Esophagus squamous epithelium (tissue), 5 donors: ENCODE results near the gene ENPP3. TPM values are rescaled to one million over a fixed set of nuclear protein-coding genes. Genes with fewer than 3 reads are reported as not detected.

Experiments used
- DNase-seq: peaks from one replicate; lab custom pipeline; 2025; lab: John Stamatoyannopoulos, UW
- H3K27ac ChIP-seq, 4 donors: fragments of 200-600 bp; sonication (generic); one replicate each; pipeline ENCODE4 v1.5.1; 2016 to 2019; ENCODE audit warnings: mild to moderate bottlenecking in 1 of 4
- H3K27me3 ChIP-seq, 4 donors: fragments of 200-600 bp; sonication (generic); 1 replicate in 3 of 4; 2 replicates in 1 of 4; pipeline versions ENCODE4 v1.5.1 to v1.6.0; 2017 to 2021; ENCODE audit warnings: antibody characterized with exemption in 1 of 4
- H3K36me3 ChIP-seq, 3 donors: fragments of 200-600 bp; sonication (generic); one replicate each; pipeline ENCODE4 v1.5.1; 2016 to 2019
- H3K4me1 ChIP-seq, 3 donors: fragments of 200-600 bp; sonication (generic); one replicate each; pipeline ENCODE4 v1.5.1; 2017 to 2019
- H3K4me3 ChIP-seq, 4 donors: fragments of 200-600 bp; sonication (generic); 1 replicate in 3 of 4; 2 replicates in 1 of 4; pipeline ENCODE4 v1.5.1; 2016 to 2019; ENCODE audit warnings: mild to moderate bottlenecking in 2 of 4, moderate library complexity in 1 of 4
- H3K9me3 ChIP-seq, 3 donors: fragments of 200-600 bp; sonication (generic); one replicate each; pipeline ENCODE4 v1.5.1; 2016 to 2019
- POLR2A ChIP-seq, 4 donors: fragments of 450-650 bp; IDR thresholded peaks; one replicate each; pipeline ENCODE4 v1.6.1; 2017; ENCODE audit warnings: antibody characterized with exemption in 4 of 4, mild to moderate bottlenecking in 4 of 4, moderate library complexity in 3 of 4
- WGBS, 2 donors: methylation state at CpG; one replicate each; pipeline ENCODE4 v1.1.5; 2018; 5-methylcytosine and 5-hydroxymethylcytosine counted together
- intact Hi-C: fragments of 100-400 bp; cut with DNase I; formaldehyde crosslinking; loops from one replicate; pipeline ENCODE4 v1.15.0; 2022
- total RNA-seq, 4 donors: library from RNA; depleted of rRNA; stranded (reverse); fragments of >200 nt; gene quantifications; one replicate each; pipeline ENCODE4 v1.1.0, GENCODE V29; 2016
- TF ChIP-seq, protein P1 (sequence below), 6 experiments: fragments of 450-650 bp in 4 of 6; fragments of 200-600 bp in 2 of 6; sonication (generic) in 2 of 6; IDR thresholded peaks; one replicate each; pipeline ENCODE4 v1.5.1; 2016 to 2019; ENCODE audit warnings: antibody characterized with exemption in 6 of 6, mild to moderate bottlenecking in 4 of 6, moderate library complexity in 4 of 6
- donor health status: DM: yes; HTN: yes; CAD: no.

ENPP3 gene
- total RNA-seq, 4 donors from 2014 or later, result 0.06 to 2.3 (median 0.17) TPM

DNA sequence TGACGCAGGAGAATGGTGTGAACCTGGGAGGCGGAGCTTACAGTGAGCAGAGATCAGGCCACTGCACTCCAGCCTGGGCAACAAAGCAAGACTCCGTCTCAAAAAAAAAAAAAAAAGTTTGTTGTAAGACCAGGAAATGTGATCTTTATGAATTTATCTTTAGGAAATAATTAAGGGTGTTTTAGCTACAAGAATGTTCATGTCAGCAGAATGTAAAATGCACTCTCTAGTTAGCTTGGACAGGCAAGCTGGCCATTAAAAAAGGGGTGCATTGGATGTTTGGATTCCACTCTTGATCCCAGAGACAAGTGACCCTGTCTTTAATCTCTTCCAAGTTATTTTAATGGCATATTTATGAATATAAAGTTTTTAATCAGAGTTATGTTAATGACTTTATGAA lies 19.6 kb downstream of the ENPP3 start:
- 90 to 93% methylated on average over 3 of the region's 3 CpGs for WGBS, 2 donors
- TF ChIP-seq, protein P1, sequence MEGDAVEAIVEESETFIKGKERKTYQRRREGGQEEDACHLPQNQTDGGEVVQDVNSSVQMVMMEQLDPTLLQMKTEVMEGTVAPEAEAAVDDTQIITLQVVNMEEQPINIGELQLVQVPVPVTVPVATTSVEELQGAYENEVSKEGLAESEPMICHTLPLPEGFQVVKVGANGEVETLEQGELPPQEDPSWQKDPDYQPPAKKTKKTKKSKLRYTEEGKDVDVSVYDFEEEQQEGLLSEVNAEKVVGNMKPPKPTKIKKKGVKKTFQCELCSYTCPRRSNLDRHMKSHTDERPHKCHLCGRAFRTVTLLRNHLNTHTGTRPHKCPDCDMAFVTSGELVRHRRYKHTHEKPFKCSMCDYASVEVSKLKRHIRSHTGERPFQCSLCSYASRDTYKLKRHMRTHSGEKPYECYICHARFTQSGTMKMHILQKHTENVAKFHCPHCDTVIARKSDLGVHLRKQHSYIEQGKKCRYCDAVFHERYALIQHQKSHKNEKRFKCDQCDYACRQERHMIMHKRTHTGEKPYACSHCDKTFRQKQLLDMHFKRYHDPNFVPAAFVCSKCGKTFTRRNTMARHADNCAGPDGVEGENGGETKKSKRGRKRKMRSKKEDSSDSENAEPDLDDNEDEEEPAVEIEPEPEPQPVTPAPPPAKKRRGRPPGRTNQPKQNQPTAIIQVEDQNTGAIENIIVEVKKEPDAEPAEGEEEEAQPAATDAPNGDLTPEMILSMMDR (IDR thresholded peaks at IDR 0.05), result no peak
- TF ChIP-seq POLR2A (IDR thresholded peaks at IDR 0.05), result no peak
- intact Hi-C loops, result no loop called here

DNA sequence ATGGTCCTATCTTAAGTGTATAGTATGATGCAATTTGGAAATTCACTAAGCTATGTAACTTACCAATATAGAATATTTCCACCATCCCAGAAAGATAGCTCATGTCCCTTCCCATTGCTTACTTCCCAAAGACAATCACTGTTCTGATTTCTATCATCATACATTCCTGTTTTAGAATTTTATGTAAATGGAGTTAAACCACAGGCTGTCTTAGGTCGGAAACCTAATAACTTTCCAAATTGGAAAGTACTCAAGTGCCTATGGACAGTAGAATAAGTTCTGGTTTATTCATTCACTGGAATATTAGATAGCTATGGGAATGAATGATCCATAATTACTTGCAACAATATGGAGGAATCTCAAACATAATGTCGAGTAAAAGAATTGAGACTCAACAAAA lies 20.1 kb downstream of the ENPP3 start:
- intact Hi-C loops, result no loop called here
- TF ChIP-seq, protein P1 (IDR thresholded peaks at IDR 0.05), result no peak
- no peak for TF ChIP-seq POLR2A (IDR thresholded peaks at IDR 0.05)
- 80 to 88% methylated on average over 2 of the region's 2 CpGs for WGBS, 2 donors
- H3K27ac ChIP-seq, result no peak overlapping the region
- no peaks in the 10 kb centered on the region for H3K36me3 ChIP-seq
- no peaks in the 10 kb centered on the region for H3K9me3 ChIP-seq
- H3K4me1 ChIP-seq, result no peaks in the 10 kb centered on the region
- H3K27me3 ChIP-seq, result no peaks in the 10 kb centered on the region
- DNase-seq, result no peak
- H3K4me3 ChIP-seq, result no peak overlapping the region

More for the DNA sequence above, 19.6 kb downstream of the ENPP3 start:
- H3K9me3 ChIP-seq, result no peaks in the 10 kb centered on the region
- H3K36me3 ChIP-seq, result no peaks in the 10 kb centered on the region
- no peaks in the 10 kb centered on the region for H3K27me3 ChIP-seq
- H3K4me3 ChIP-seq, result no peak overlapping the region
- no peaks in the 10 kb centered on the region for H3K4me1 ChIP-seq
- no peak for DNase-seq
- H3K27ac ChIP-seq, result no peak overlapping the region

DNA sequence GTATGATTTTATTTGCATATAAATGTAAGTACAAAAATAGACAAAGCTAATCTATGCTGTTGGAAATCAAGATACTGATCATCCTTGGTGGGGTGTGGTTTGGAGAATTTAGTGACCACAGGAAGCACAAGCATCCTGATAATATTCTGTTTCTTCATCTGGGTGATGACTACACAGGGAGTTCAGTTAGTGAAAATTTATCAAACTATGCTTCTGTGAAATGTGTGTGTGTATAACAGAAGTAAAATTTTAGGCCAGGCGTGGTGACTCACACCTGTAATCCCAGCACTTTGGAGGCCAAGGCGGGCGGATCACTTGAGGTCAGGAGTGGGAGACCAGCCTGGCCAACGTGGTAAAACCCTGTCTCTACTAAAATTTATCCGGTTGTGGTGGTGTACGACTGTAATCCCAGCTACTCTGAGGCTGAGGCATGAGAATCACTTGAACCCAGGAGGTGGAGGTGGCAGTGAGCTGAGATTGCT lies 20.6 kb downstream of the ENPP3 start:
- no peak for DNase-seq
- no peak overlapping the region for H3K27ac ChIP-seq
- H3K4me1 ChIP-seq, result no peaks in the 10 kb centered on the region
- H3K36me3 ChIP-seq, result no peaks in the 10 kb centered on the region
- no peak for TF ChIP-seq POLR2A (IDR thresholded peaks at IDR 0.05)
- TF ChIP-seq, protein P1 (IDR thresholded peaks at IDR 0.05), result no peak
- no peak overlapping the region for H3K4me3 ChIP-seq
- intact Hi-C loops, result no loop called here
- 69 to 70% methylated on average over 6 of the region's 6 CpGs for WGBS, 2 donors
- no peaks in the 10 kb centered on the region for H3K9me3 ChIP-seq
- no peaks in the 10 kb centered on the region for H3K27me3 ChIP-seq

DNA sequence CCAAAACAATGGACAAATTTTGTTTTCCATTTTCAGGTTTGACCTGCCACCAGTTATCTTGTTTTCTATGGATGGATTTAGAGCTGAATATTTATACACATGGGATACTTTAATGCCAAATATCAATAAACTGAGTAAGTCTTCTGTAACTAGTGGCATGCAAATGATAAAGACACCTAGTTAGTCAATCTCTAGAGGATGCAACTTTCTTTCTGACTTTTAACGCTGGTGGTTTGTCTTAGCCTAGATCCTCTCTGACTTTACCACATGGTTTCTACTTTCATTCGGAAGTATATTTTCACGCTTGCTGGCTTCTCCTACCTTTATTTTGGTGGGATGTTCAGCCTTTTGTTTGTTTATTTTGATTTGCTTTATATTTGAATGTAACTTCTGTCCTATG lies 21.2 kb downstream of the ENPP3 start:
- Histone ChIP-seq H3K4me1 (no peaks in the 10 kb centered on the region), H3K9me3 (no peaks in the 10 kb centered on the region), H3K36me3 (no peaks in the 10 kb centered on the region), H3K4me3 (no peak overlapping the region), H3K27me3 (no peaks in the 10 kb centered on the region), H3K27ac (no peak overlapping the region)
- no peak for TF ChIP-seq POLR2A (IDR thresholded peaks at IDR 0.05)
- TF ChIP-seq, protein P1 (IDR thresholded peaks at IDR 0.05), result no peak
- no peak for DNase-seq
- intact Hi-C loops, result no loop called here
- WGBS, 2 donors, result 81 to 96% methylated on average over 3 of the region's 3 CpGs

DNA sequence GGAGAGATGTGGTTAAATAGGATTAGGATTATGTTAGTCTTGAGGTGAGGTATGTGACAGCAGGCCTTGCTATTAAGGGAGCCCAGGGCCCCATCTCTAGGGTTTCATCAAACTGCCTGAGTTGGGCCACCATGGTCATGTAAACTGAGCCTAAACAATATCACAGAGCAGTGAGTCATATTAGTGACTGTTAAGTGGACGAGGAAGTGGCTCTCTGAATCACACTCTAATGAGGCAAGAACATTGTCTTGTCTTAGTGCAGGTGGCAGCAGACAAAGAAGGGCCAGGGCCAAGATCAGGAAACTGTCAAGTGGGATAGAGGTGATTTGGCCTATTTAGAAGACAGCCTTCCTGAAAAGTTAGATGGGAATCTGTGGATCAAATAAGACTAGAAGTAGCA lies 23.1 kb downstream of the ENPP3 start:
- H3K27ac ChIP-seq, result no peak overlapping the region
- H3K27me3 ChIP-seq, result no peaks in the 10 kb centered on the region
- no peak for DNase-seq
- intact Hi-C loops, result no loop called here
- H3K9me3 ChIP-seq, result no peaks in the 10 kb centered on the region
- no peaks in the 10 kb centered on the region for H3K36me3 ChIP-seq
- H3K4me1 ChIP-seq, result no peaks in the 10 kb centered on the region
- WGBS, 2 donors, result 12 to 23% methylated on average over 1 of the region's 1 CpG
- H3K4me3 ChIP-seq, result no peak overlapping the region
- TF ChIP-seq POLR2A (IDR thresholded peaks at IDR 0.05), result no peak
- TF ChIP-seq, protein P1 (IDR thresholded peaks at IDR 0.05), result no peak
